Skin epidermis (tissue), 12 donors: ENCODE measurements around the gene RNF39.
"Not testable (repeated sequence)": the region's sequence is repeated elsewhere in the genome, so short reads cannot be mapped to it uniquely, and the experiment has no call there.

Source experiments
- H3K27ac ChIP-seq, 21 experiments: fragments of 200-600 bp; sonication (generic) in 11 of 21; one replicate each; pipeline ENCODE4 v1.5.0; 2020; ENCODE audit warnings: mild to moderate bottlenecking in 3 of 21, inconsistent platforms in 2 of 21, moderate library complexity in 2 of 21
- H3K4me3 ChIP-seq, 7 experiments: fragments of 200-600 bp; sonication (generic) in 2 of 7; one replicate each; pipeline ENCODE4 v1.5.0; 2020; ENCODE audit warnings: inconsistent platforms in 2 of 7, mild to moderate bottlenecking in 2 of 7, moderate library complexity in 1 of 7

Gene RNF39

GRCh38 chr6:30025186-30025585 lies 50.4 kb downstream of the RNF39 start:
- H3K27ac ChIP-seq = no peak overlapping the region

GRCh38 chr6:30022712-30023111 lies 52.9 kb downstream of the RNF39 start:
- not testable (repeated sequence) for H3K4me3 ChIP-seq, H3K27ac ChIP-seq

More at GRCh38 chr6:30025186-30025585, 50.4 kb downstream of the RNF39 start:
- no peak overlapping the region for H3K4me3 ChIP-seq

GRCh38 chr6:30022189-30022588 lies 53.4 kb downstream of the RNF39 start:
- Histone ChIP-seq H3K4me3 (no peak overlapping the region), H3K27ac (no peak overlapping the region)

GRCh38 chr6:30020626-30021025 lies 54.9 kb downstream of the RNF39 start:
- Histone ChIP-seq H3K4me3 (no peak overlapping the region), H3K27ac (no peak overlapping the region)
